GM18507 (cell line): ENCODE measurements around the gene MPL.

ENCODE experiments used
- DNase-seq: peaks from one replicate; pipeline ENCODE4 v3.0.0; 2011; ENCODE audit warnings: low read depth; ENCODE audit not compliant: insufficient read length; ENCODE audit errors: extremely low spot score
- FAIRE-seq: peaks from 2 replicates; lab custom pipeline; 2011; peaks lifted over from hg19 to GRCh38; lab: Jason Lieb, UNC

MPL gene

DNA sequence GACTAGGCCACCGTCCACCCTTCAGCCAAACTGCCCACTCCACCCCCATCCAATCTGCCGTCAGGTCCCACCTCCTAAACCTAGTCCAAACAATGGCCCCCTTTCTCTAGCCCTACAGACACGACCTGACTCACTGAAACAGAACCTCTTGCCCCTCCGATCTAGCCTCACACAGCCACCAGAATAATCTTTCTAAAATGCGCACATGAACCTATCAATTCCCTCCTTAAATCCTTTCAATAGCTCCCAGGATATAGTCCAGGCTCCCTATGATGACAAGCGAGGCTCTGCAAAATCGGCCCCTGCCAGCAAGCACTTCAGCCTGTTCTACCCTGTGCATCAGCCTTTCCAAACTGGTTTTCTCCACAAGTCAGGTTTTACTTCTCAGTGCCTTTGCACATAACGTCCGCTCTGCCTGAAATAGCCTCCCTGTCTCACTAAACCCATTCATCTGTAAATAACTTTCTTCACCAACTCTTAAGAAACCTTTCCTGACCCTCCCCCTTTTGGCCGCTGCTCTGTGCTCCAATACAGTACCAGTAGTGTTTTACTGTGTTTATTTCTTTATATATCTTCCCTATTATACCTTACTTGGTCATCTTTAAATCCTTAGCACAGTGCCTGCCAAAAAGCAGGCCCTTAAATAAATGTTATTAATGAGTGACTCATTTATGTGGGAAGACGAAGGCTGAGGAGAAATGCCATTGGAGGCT, 12.1 kb downstream of the MPL start:
- FAIRE-seq (no peak), DNase-seq (no peak)

DNA sequence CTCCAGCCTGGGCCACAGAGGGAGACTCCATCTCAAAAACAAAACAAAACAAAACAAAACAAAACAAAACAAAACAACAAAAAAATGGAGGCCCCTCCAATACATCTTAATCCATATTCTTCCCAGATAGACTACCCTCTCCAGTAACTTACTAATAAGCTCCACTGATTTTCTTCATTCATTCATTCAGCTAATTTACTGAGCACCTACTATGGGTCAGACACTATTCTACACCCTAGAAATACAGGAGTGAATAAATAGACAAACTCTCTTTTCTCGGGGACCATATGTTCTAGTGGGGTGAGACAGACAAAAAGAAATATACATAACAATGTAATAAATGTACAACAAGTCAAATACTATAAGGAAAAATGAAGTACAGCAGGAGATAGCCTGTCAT, 13.4 kb downstream of the MPL start:
- DNase-seq, result no peak
- FAIRE-seq, result no peak

DNA sequence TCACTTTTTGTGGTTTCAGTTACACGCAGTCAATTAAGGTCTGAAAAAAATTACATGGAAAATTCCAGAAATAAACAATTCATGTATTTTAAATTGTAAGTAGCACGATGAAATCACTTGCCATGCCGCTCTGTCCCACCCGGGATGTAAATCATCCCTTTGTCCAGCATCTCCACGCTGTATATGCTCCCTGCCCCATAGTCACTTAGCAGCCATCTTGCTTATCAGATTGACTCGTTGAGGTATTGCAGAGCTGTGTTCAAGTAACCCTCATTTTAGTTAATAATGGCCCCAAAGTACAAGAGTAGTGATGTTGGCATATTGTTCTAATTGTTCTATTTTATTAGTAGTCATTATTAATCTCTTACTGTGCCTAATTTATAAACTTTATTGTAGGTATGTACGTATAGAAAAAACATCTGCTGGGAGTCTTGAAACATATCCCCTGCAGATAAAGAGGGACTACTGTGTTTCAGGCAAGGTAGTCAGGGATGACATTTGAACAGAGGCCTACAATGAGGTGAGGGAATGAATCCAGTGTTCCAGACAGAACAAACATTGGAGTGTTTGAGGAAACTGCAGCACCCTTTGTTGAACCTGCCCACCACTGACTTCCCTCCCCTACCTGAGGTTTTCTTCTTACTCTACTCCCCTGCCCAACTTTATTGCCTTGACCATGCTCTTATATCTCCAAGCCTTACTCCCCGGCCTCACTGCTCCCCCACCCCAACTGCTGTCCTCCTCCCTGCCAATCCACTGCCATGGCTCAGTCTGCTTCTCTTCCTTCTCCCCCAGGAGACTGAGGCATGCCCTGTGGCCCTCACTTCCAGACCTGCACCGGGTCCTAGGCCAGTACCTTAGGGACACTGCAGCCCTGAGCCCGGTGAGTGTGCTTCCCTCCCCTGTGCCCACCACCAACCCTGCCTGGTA, 14.1 kb downstream of the MPL start:
- FAIRE-seq, result no peak

DNA sequence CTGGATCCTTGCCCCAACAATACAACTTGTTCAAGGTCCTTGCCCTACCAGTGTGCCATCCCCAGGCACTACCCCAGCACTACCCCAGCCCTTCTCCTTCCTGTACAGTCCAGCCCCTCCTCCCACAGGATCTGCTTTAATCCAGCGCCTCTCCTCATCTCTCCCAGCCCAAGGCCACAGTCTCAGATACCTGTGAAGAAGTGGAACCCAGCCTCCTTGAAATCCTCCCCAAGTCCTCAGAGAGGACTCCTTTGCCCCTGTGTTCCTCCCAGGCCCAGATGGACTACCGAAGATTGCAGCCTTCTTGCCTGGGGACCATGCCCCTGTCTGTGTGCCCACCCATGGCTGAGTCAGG, 14.7 kb downstream of the MPL start:
- DNase-seq, result no peak
- FAIRE-seq, result no peak

More for the DNA sequence above, 14.1 kb downstream of the MPL start:
- no peak for DNase-seq

DNA sequence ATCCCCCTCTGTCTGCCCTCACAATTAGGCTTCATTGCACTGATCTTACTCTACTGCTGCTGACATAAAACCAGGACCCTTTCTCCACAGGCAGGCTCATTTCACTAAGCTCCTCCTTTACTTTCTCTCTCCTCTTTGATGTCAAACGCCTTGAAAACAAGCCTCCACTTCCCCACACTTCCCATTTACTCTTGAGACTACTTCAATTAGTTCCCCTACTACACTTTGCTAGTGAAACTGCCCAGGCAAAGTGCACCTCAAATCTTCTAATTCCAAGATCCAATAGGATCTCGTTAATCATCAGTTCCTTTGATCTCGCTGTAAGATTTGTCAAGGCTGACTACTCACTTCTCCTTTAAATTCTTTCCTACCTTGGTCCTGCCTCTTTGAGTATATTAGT, 15.3 kb downstream of the MPL start:
- DNase-seq (no peak), FAIRE-seq (no peak)

DNA sequence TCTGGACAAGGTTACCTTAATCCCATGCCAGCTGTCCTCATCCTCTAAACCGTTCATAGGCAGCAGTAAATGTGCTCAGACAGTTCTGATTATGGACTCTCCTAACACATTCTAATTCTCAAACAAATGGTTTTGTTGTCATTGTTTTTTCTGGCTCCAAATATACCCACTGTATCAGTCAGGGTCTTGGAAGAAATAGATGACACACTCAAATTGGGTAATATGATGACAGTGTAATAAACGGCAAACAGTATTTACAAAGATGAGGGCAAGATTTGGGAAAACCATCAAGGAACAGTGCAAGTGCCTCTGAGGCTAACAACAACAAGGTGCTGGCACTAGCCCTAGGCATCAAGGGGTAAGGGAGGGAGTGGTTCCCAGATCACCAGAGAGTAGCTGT, 16.9 kb downstream of the MPL start:
- FAIRE-seq, result no peak
- no peak for DNase-seq

DNA sequence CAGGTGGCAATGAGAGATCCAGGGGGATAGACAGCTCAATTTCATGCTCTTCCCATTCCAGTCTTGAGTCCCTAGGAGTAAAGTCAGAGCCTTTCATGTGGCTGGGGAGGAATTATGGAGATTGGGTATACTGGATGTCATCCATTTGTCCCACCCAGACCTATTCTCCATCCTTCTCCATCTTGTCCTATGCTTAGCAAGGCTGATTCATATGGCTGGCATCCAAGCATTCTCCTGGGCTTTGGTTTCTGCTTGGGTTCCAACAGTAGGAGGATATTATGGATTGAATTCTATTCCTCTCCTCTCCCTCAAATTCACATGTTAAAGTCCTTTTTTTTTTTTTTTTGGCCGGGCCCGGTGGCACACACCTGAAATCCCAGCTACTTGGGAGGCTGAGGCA, 17.3 kb downstream of the MPL start:
- DNase-seq, result no peak

GRCh38 chr1:43357251-43357650, 19.6 kb downstream of the MPL start:
- no peak for FAIRE-seq
- no peak for DNase-seq

More for the DNA sequence above, 17.3 kb downstream of the MPL start:
- no peak for FAIRE-seq

DNA sequence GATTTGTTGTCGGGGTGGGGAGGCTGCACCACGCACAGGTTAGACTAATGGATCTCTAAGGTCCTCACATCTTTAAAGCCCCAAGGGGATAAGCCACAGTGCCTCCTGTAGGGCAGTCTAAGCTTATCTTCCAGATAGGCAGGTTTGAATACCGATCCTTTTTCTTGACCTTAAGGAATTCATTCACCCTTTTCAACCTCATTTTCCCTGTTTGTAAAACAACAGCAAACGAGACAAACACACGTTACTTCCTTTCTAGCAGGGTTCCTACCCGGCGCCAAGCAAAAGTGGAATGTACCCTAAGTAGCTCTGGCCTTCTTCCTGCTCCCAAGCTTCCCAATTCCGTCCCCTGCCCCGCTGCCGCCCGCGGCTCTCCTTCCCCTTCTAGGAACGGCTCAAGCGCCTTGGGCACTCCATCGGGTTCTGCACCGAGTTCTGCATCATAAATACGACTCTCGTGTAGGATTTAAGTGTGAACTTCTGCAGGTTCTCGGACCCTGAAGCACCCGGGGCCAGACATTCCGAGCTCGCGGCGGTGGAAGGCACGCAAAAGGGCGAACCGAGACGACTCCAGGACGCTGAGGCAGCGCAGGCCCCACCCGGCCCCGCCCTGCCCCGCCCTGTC, 20.6 kb downstream of the MPL start:
- FAIRE-seq, result peak; percentile 60
- DNase-seq, result no peak

- FAIRE-seq, result peak; percentile 94
These were observed 21.4 kb downstream of the MPL start, which contains the start of gene CDC20 for GRCh38 chr1:43358746-43359693. CDC20 (plus strand) TSS chr1:43358981; CDS start chr1:43359216, 235 bp downstream.

GRCh38 chr1:43359696-43360095, 22.1 kb downstream of the MPL start:
- no peak for DNase-seq
- no peak for FAIRE-seq

More at GRCh38 chr1:43358746-43359693, 21.4 kb downstream of the MPL start, which contains the start of gene CDC20:
- DNase-seq, result peak; percentile 87

DNA sequence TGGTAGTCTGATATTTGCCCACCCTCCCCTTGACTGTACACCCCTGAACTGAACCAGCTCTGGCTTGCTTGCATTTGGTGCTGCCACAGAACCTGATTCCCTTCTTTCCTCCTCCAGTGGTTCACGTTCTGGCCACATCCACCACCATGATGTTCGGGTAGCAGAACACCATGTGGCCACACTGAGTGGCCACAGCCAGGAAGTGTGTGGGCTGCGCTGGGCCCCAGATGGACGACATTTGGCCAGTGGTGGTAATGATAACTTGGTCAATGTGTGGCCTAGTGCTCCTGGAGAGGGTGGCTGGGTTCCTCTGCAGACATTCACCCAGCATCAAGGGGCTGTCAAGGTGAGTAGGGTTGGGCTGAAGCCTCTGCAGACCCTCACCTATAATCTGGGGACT, 23.0 kb downstream of the MPL start:
- no peak for DNase-seq
- FAIRE-seq, result no peak

DNA sequence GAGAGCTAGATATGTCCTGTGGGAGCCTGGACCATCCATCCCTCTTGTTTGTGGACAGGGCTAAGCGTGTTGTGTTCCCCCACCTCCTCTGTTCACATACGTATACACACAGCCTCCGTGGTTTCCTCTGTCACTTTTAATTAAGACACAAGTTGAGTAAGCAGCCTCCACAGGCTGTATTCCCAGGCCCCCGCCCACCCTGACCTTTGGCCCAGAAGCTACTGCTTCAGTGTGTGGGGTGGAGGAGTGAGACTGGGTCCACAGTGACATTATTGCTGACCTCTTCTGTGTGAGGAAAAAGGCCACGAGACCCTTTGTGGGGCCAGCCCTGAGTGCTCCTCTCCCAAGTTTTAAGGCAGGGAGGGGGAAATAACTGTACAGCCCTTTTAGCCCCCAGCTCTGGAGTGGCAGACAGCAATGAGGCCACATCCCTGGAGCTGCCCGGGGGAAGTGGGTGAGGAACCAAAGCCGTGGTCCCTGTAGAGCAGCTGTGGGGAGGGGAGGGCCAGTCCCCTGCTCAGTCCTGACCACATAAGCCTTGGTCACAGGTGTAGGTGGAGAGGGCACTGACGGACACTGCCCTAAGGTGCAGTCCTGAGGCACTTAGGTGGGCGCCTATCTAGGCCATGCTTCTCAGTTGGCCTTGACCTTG, 25.8 kb downstream of the MPL start:
- no peak for FAIRE-seq
- no peak for DNase-seq

GRCh38 chr1:43363935-43364525, 26.4 kb downstream of the MPL start:
- no peak for FAIRE-seq
- no peak for DNase-seq

- no peak for FAIRE-seq
- no peak for DNase-seq
These were observed 28.1 kb downstream of the MPL start for GRCh38 chr1:43365678-43366077.

DNA sequence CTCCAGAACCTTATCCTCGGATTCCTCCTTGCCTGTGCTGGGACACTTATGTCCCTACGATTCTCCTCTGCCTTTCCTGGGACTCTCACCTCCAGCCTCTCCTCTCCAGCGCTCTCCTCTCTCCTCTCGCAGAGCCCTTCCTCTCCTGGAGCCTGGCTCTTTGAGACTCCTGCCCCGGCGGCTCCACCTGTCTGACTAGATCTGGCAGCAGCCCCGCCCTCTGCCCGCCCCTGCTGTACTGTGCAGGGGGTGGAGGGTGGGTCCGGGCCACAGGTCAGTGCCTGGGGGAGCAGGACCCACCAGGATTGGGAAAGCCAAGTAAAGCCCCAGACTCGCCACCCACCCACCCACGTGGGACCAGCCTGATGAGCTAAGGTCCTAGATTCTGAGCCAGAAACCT, 28.6 kb downstream of the MPL start:
- DNase-seq, result no peak
- FAIRE-seq, result no peak

DNA sequence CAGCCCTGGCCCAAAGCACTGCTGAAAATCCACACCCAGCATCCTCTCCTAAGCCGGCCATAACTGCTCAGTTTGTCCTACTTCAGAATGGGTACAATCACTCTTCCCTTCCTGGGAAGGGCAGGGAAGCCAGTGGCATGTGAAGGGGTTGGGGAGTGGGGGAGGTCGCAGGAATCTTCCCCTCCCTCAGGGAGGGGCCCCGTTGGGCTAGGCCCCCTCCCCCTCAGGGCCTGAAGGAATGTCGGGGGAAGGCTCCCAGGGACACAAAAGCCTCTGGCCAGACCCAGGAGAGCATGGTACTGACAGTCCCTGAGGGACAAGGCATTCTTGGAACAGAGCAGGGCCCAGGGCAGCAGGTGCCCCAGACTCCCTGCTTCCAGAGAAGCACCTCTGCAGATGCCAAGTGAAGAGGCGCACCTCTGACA, 29.0 kb downstream of the MPL start:
- DNase-seq (no peak), FAIRE-seq (no peak)
